CD4-positive, alpha-beta T cell treated with Interleukin-15 for 1 hour (primary cell): ENCODE results near the gene TTC28.
"Not testable (repeated sequence)": the region's sequence is repeated elsewhere in the genome, so short reads cannot be mapped to it uniquely, and the experiment has no call there.

Source experiments
- DNase-seq: peaks from one replicate; pipeline ENCODE4 v3.0.0-alpha.2; 2020

The TTC28 gene

GRCh38 chr22:28220626-28221363 lies 458.8 kb downstream of the TTC28 start:
- DNase-seq = no peak

GRCh38 chr22:28217277-28217676 lies 462.4 kb downstream of the TTC28 start:
- DNase-seq = no peak

- not testable (repeated sequence) for DNase-seq
Measured at GRCh38 chr22:28214750-28215149, 464.9 kb downstream of the TTC28 start.

- not testable (repeated sequence) for DNase-seq
Measured at GRCh38 chr22:28209457-28209856, 470.2 kb downstream of the TTC28 start.

GRCh38 chr22:28208787-28209186 lies 470.9 kb downstream of the TTC28 start:
- DNase-seq = no peak

- no peak for DNase-seq
Measured at GRCh38 chr22:28208036-28208435, 471.6 kb downstream of the TTC28 start.

- no peak for DNase-seq
Measured at GRCh38 chr22:28207281-28208030, 472.2 kb downstream of the TTC28 start.

- no peak for DNase-seq
Measured at GRCh38 chr22:28205926-28206325, 473.7 kb downstream of the TTC28 start.

GRCh38 chr22:28204382-28204781 lies 475.3 kb downstream of the TTC28 start:
- DNase-seq = no peak

GRCh38 chr22:28203286-28203685 lies 476.4 kb downstream of the TTC28 start:
- no peak for DNase-seq

GRCh38 chr22:28198692-28199091 lies 480.9 kb downstream of the TTC28 start:
- no peak for DNase-seq

GRCh38 chr22:28191571-28191970 lies 488.1 kb downstream of the TTC28 start:
- not testable (repeated sequence) for DNase-seq

- no peak for DNase-seq
Measured at GRCh38 chr22:28188178-28188879, 491.3 kb downstream of the TTC28 start.

GRCh38 chr22:28187612-28188011 lies 492.0 kb downstream of the TTC28 start:
- no peak for DNase-seq

GRCh38 chr22:28186641-28187040 lies 493.0 kb downstream of the TTC28 start:
- DNase-seq = no peak

- DNase-seq = no peak
Measured at GRCh38 chr22:28185130-28185529, 494.5 kb downstream of the TTC28 start.

GRCh38 chr22:28183078-28183860 lies 496.4 kb downstream of the TTC28 start:
- no peak for DNase-seq

GRCh38 chr22:28180804-28181731 lies 498.6 kb downstream of the TTC28 start:
- no peak for DNase-seq

- no peak for DNase-seq
Measured at GRCh38 chr22:28179392-28179791, 500.2 kb downstream of the TTC28 start.

- DNase-seq = no peak
Measured at GRCh38 chr22:28175730-28176492, 503.7 kb downstream of the TTC28 start.

- no peak for DNase-seq
Measured at GRCh38 chr22:28174509-28174908, 505.1 kb downstream of the TTC28 start.
